K562 (cell line): ENCODE results near the gene MAP3K2. TPM values are rescaled to one million over a fixed set of nuclear protein-coding genes. Genes with fewer than 3 reads are reported as not detected.

Experiments
- ATAC-seq: fragments of 200-7000 bp; cut with Tn5 transposase; 3 replicates; pipeline ENCODE4 v1.9.1; 2020; ENCODE audit warnings: moderate library complexity
- BruUV-seq: library from RNA; stranded (reverse); fragments of 400-500 nt; replicated peaks from 2 replicates; lab custom pipeline; 2021; lab: Mats Ljungman, UMichigan
- CTCF ChIA-PET: fragments of 300-600 bp; formaldehyde crosslinking; extraction: SDS; loops from one replicate; lab custom pipeline; 2021; ENCODE audit warnings: low intra/inter-chr PET ratio; lab: Yijun Ruan, JAX
- POLR2A ChIA-PET: fragments of 300-600, 350-650 bp; sonication (Branson Sonifier 250); formaldehyde crosslinking; extraction: SDS; loops from one replicate; lab custom pipeline; 2021; ENCODE audit warnings: antibody characterized with exemption, inconsistent platforms; lab: Yijun Ruan, JAX
- DNase-seq, 4 experiments: peaks; one replicate each; pipeline versions ENCODE4 v3.0.0 to v3.0.0-alpha.2; 2011 to 2018; ENCODE audit warnings: low spot score in 3 of 4, mixed read lengths in 3 of 4; ENCODE audit errors: extremely low read depth in 1 of 4
- FAIRE-seq: peaks from 2 replicates; lab custom pipeline; 2011; peaks lifted over from hg19 to GRCh38; lab: Jason Lieb, UNC
- H2AFZ ChIP-seq: 2 replicates; pipeline ENCODE4 v1.6.0; 2011; ENCODE audit warnings: low read depth, low read length, control low read depth, inconsistent platforms
- H3K27ac ChIP-seq: fragments of 200-600 bp; 3 replicates; pipeline ENCODE4 v1.8.0; 2011; ENCODE audit warnings: low read depth, mild to moderate bottlenecking, control low read depth, inconsistent platforms, low read length, moderate library complexity, mixed read lengths; ENCODE audit errors: extremely low read depth
- H3K27me3 ChIP-seq, 2 experiments: fragments of 300-600 bp in 1 of 2; 2 replicates in 1 of 2; 3 replicates in 1 of 2; pipeline versions ENCODE4 v1.6.0 to v1.8.0; 2011; ENCODE audit warnings: inconsistent platforms in 2 of 2, low read length in 2 of 2, mild to moderate bottlenecking in 1 of 2, mixed read lengths in 1 of 2, moderate library complexity in 1 of 2; ENCODE audit not compliant: control insufficient read depth in 2 of 2, insufficient read depth in 2 of 2
- H3K36me3 ChIP-seq: fragments of 300-600 bp; 3 replicates; pipeline ENCODE4 v1.8.0; 2011; ENCODE audit warnings: mild to moderate bottlenecking, low read length, inconsistent platforms; ENCODE audit not compliant: control insufficient read depth, insufficient read depth
- H3K4me1 ChIP-seq, 2 experiments: fragments of 200-600 bp in 1 of 2; replicated peaks in 1 of 2; 2 replicates in 1 of 2; 3 replicates in 1 of 2; pipeline versions ENCODE4 v1.5.1 to v1.8.0; 2011; ENCODE audit warnings: inconsistent platforms in 2 of 2, low read length in 2 of 2, mild to moderate bottlenecking in 1 of 2, mixed read lengths in 1 of 2, moderate library complexity in 1 of 2; ENCODE audit not compliant: control insufficient read depth in 2 of 2, insufficient read depth in 2 of 2
- H3K4me2 ChIP-seq: 2 replicates; pipeline ENCODE4 v1.6.1; 2011; ENCODE audit warnings: low read length, control low read depth, inconsistent platforms, mixed read lengths; ENCODE audit not compliant: insufficient read depth
- H3K4me3 ChIP-seq: fragments of 200-600 bp; sonication (generic), shearing (Covaris generic); 2 replicates; pipeline ENCODE4 v1.5.1; 2016; ENCODE audit warnings: control low read depth, inconsistent platforms
- H3K79me2 ChIP-seq: fragments of 200-600 bp; 3 replicates; pipeline ENCODE4 v1.8.0; 2011; ENCODE audit warnings: low read length, inconsistent platforms; ENCODE audit not compliant: control insufficient read depth, insufficient read depth
- H3K9ac ChIP-seq, 2 experiments: 2 replicates each; pipeline versions ENCODE4 v1.6.0 to v1.6.1; 2011; ENCODE audit warnings: low read depth in 2 of 2, low read length in 2 of 2, control low read depth in 1 of 2, inconsistent platforms in 1 of 2, mild to moderate bottlenecking in 1 of 2, mixed read lengths in 1 of 2; ENCODE audit not compliant: insufficient read depth in 1 of 2
- H3K9me1 ChIP-seq: one replicate; pipeline ENCODE4 v1.6.0; 2011; ENCODE audit warnings: inconsistent platforms, mild to moderate bottlenecking, low read length, moderate library complexity; ENCODE audit not compliant: control insufficient read depth, insufficient read depth
- H3K9me3 ChIP-seq: replicated peaks from 2 replicates; pipeline ENCODE4 v1.5.1; 2011; ENCODE audit warnings: low read depth, low read length, inconsistent platforms; ENCODE audit not compliant: control insufficient read depth, insufficient read depth
- H4K20me1 ChIP-seq: replicated peaks from 2 replicates; pipeline ENCODE4 v1.6.1; 2011; ENCODE audit warnings: low read length, inconsistent platforms, mixed read lengths; ENCODE audit not compliant: control insufficient read depth, insufficient read depth
- ZFP36 ChIP-seq: fragments of 150-350 bp; IDR thresholded peaks from 2 replicates; pipeline ENCODE4 v1.6.1; 2018; ENCODE audit warnings: low read length, low read depth; ENCODE audit not compliant: partially characterized antibody
- WGBS: fragments of 100-300 bp; shearing (Covaris generic); methylation state at CpG from one replicate; pipeline ENCODE4 v1.1.6; 2016; ENCODE audit warnings: low coverage, mixed read lengths; ENCODE audit not compliant: insufficient coverage; ENCODE audit errors: missing lambda C conversion rate; 5-methylcytosine and 5-hydroxymethylcytosine counted together
- in situ Hi-C: fragments of 300-500 bp; cut with MboI; formaldehyde crosslinking; loops from 4 replicates; pipeline ENCODE4 v1.15.0; 2018; ENCODE audit warnings: inconsistent platforms, mixed read lengths
- intact Hi-C: fragments of 100-400 bp; cut with micrococcal nuclease; formaldehyde crosslinking; loops from 2 replicates; pipeline ENCODE4 v1.14.2; 2022
- polyA plus RNA-seq, 8 experiments: library from polyadenylated mRNA; depleted of rRNA in 4 of 8; stranded (reverse) in 5 of 8; unstranded in 3 of 8; fragments of >200 nt; fragmentation: Nextera tagmentation in 2 of 8; fragmentation: Illumina TruSeq in 1 of 8; extraction: Ambion mirVana in 2 of 8; extraction: Trizol in 1 of 8; gene quantifications; 2 replicates each; pipeline versions ENCODE4 v1.2.1 to v1.2.3, GENCODE V29; 2011 to 2014; ENCODE audit warnings: inconsistent platforms in 1 of 8, missing spikeins in 1 of 8
- total RNA-seq, 7 experiments: library from RNA; depleted of rRNA in 6 of 7; stranded (reverse); fragments of >200 nt in 6 of 7; fragmentation: Illumina TruSeq in 2 of 7; extraction: Trizol in 2 of 7; gene quantifications; 2 replicates each; pipeline versions ENCODE4 v1.2.1 to v1.2.3, GENCODE V29; 2011 to 2021; ENCODE audit warnings: low replicate concordance in 1 of 7
- TF ChIP-seq, protein P1 (sequence below): fragments of 450-650 bp; formaldehyde crosslinking; IDR thresholded peaks from 2 replicates; pipeline ENCODE4 v1.4.0; 2020; ENCODE audit warnings: mild to moderate bottlenecking, moderate library complexity

The MAP3K2 gene
- total and polyA plus RNA-seq, 9 of the 15 experiments (the other 6 are each of a cell fraction or from before 2014, with no cell fraction given): 1.2 to 14.2 (median 5.7) TPM

DNA sequence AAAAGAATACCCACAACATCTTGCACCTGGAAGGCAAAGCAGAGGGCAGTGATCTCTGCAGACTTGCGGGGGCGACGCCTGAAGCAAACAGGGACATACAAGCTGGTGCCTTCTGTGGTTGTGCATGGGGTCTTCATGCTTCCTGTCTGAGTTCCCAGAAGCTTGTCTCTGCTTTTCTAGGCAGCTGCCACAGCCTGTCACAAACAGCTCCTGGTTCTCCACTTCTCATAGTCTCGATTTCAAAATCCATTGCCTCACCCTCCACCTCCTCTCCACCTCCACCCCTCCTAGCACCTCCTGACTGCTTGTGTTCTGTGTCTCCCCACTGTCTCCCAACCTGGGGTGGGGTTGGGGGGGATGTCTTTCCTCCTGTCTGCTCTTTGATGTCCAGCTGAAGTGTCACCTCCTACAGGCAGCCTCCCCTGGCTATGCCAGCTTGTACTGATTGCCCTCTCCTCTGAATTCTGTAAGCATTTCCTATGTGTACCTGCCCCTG lies 28.8 kb upstream of the MAP3K2 start:
- DNase-seq (no peak), FAIRE-seq (no peak), ATAC-seq (no peak)
- Histone ChIP-seq H3K9me3 (no peaks in the 10 kb centered on the region; the same call in 1 of the 2 replicates), H3K4me2 (0 out of 2 replicates have a peak overlapping the region, but pooled peaks have one; percentile 64), H4K20me1 (no peaks in the 10 kb centered on the region), H3K79me2 (no peaks in the 10 kb centered on the region), H3K9me1 (no peaks in the 10 kb centered on the region), H3K4me3 (no peak overlapping the region), H3K9ac (no peak overlapping the region), H3K36me3 (no peaks in the 10 kb centered on the region), H2AFZ (0 out of 2 replicates have a peak overlapping the region, but pooled peaks have one; percentile 98), H3K4me1 (peaks cover 13 to 19% of the 10 kb centered on the region in 2 experiments), H3K27ac (no peak overlapping the region), H3K27me3 (peaks cover 0 to 20% of the 10 kb centered on the region in 2 experiments; a peak in 2 of 5 replicates)
- ChIA-PET CTCF (interaction anchor here (1.9 kb wide), 1 partner anchor 92 kb away, joined by 6 read pairs; no protein-coding TSS in a partner anchor), POLR2A (interaction anchor here (0.6 to 1.1 kb wide), 3 partner anchors 12 to 25 kb away, joined by 3 read pairs; no protein-coding TSS in a partner anchor)
- 14% methylated on average over 4 of the region's 4 CpGs for WGBS
- in situ Hi-C loops (no loop called here), intact Hi-C loops (loop anchor here (2.0 kb wide), 1 partner anchor 62 kb away; no protein-coding TSS in a partner anchor)
- BruUV-seq: no TSS peak
- peak; percentile 65 for TF ChIP-seq ZFP36
- TF ChIP-seq, protein P1, sequence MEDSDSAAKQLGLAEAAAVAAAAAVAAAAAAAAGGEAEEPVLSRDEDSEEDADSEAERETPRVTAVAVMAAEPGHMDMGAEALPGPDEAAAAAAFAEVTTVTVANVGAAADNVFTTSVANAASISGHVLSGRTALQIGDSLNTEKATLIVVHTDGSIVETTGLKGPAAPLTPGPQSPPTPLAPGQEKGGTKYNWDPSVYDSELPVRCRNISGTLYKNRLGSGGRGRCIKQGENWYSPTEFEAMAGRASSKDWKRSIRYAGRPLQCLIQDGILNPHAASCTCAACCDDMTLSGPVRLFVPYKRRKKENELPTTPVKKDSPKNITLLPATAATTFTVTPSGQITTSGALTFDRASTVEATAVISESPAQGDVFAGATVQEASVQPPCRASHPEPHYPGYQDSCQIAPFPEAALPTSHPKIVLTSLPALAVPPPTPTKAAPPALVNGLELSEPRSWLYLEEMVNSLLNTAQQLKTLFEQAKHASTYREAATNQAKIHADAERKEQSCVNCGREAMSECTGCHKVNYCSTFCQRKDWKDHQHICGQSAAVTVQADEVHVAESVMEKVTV (CRISPR knock-in tag): no peak
- TF ChIP-seq, all 486 proteins: peak for 1
